ENCODE results near the gene TMEM121. TPM values are rescaled to one million over a fixed set of nuclear protein-coding genes. Genes with fewer than 3 reads are reported as not detected.
"Not testable (repeated sequence)": the region's sequence is repeated elsewhere in the genome, so short reads cannot be mapped to it uniquely, and the experiment has no call there.

Gene TMEM121
- total RNA-seq, 2 experiments from 2014 or later, result 0.21 to 0.25 TPM

DNA sequence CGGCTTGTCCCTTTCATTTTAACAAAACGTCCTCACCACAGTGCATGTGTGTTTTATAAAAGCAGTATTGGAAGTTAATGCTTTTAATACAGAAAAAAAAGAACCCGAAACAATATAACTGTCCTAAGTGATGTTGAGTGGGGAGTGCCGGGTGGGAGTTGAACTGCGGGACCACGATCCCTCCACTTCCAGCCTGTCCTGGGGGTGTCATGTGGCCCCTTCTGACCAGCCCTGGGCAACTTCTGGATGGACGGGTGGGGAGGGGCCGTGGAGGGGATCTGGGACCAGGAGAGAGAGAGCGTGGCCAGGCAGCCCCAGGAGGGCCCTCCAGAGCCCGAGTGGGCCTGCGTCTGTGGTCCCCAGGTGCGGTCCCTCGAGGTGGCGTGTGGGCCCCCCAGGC, 35.0 kb downstream of the TMEM121 start:
- H3K79me2 ChIP-seq (ENCODE audit: insufficient read depth, low read depth, low read length); POLR2A ChIA-PET; CTCF ChIA-PET (ENCODE audit: unreplicated experiment); H3K9me3 ChIP-seq (ENCODE audit: low read length); H4K20me1 ChIP-seq (ENCODE audit: insufficient read depth, low read length); BruUV-seq (replicated peaks); H3K4me3 ChIP-seq (ENCODE audit: low read depth, low read length, poor library complexity, severe bottlenecking); H2AFZ ChIP-seq (ENCODE audit: low read length); H3K9me2 ChIP-seq (ENCODE audit: insufficient read depth, low read length); H3K36me3 ChIP-seq (ENCODE audit: insufficient read depth, low read length); intact Hi-C loops (cut with micrococcal nuclease; ENCODE audit: unreplicated experiment): not testable (repeated sequence)
- TF ChIP-seq, protein P1, sequence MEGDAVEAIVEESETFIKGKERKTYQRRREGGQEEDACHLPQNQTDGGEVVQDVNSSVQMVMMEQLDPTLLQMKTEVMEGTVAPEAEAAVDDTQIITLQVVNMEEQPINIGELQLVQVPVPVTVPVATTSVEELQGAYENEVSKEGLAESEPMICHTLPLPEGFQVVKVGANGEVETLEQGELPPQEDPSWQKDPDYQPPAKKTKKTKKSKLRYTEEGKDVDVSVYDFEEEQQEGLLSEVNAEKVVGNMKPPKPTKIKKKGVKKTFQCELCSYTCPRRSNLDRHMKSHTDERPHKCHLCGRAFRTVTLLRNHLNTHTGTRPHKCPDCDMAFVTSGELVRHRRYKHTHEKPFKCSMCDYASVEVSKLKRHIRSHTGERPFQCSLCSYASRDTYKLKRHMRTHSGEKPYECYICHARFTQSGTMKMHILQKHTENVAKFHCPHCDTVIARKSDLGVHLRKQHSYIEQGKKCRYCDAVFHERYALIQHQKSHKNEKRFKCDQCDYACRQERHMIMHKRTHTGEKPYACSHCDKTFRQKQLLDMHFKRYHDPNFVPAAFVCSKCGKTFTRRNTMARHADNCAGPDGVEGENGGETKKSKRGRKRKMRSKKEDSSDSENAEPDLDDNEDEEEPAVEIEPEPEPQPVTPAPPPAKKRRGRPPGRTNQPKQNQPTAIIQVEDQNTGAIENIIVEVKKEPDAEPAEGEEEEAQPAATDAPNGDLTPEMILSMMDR (conservative IDR thresholded peaks at IDR 0.05; ENCODE audit: low read length), result 0 out of 2 replicates have a peak, but pooled peaks have one; percentile 20
- peak overlapping the region; percentile 95 for H3K27ac ChIP-seq (ENCODE audit: low read depth, low read length, poor library complexity, severe bottlenecking)
- H3K4me1 ChIP-seq (ENCODE audit: insufficient read depth, low read length, poor library complexity, severe bottlenecking), result peaks cover 61% of the 10 kb centered on the region
- DNase-seq (ENCODE audit: low spot score), result peak; percentile 35
- peak overlapping the region; percentile 58; the same call in 1 of the 2 replicates for H3K4me2 ChIP-seq (ENCODE audit: low read length)

DNA sequence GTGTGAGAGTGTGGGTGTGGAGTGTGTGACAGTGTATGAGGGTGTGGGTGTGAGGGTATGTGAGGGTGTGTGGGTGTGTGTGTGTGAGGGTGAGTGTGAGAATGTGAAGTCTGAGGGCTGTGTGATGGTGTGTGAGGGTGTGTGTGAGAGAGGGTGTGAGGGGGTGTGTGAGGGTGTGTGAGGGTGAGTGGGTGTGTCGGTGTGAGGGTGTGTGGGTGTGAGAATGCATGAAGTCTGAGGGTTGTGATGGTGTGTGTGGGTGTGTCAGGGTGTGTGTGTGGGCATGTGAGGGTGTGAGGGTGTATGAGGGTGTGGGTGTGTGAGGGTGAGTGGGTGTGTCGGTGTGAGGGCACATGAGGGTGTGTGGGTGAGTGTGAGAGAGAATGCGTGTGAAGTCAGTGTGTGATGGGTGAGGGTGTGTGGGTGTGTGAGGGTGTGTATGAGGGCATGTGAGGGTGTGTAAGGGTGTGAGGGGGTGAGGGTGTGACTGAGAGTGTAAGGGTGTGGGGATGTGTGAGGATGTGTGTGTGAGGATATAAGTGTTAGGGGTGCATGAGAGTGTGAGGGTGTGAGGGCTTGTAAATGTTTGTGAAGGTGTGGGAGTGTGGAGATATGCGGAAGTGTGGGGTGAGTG, 36.4 kb downstream of the TMEM121 start:
- Histone ChIP-seq H3K36me3 (ENCODE audit: insufficient read depth, low read length) (no peaks in the 10 kb centered on the region), H3K9me3 (ENCODE audit: low read length) (no peaks in the 10 kb centered on the region), H2AFZ (ENCODE audit: low read length) (no peak overlapping the region), H3K4me1 (ENCODE audit: insufficient read depth, low read length, poor library complexity, severe bottlenecking) (peaks cover 65% of the 10 kb centered on the region), H3K79me2 (ENCODE audit: insufficient read depth, low read depth, low read length) (peaks cover 8% of the 10 kb centered on the region; the same call in 1 of the 2 replicates), H3K4me2 (ENCODE audit: low read length) (peak overlapping the region; percentile 40; the same call in 1 of the 2 replicates), H4K20me1 (ENCODE audit: insufficient read depth, low read length) (no peaks in the 10 kb centered on the region), H3K9me2 (ENCODE audit: insufficient read depth, low read length) (no peaks in the 10 kb centered on the region), H3K27ac (ENCODE audit: low read depth, low read length, poor library complexity, severe bottlenecking) (peak overlapping the region; percentile 85), H3K4me3 (ENCODE audit: low read depth, low read length, poor library complexity, severe bottlenecking) (no peak overlapping the region)
- POLR2A ChIA-PET, result no interaction called here
- CTCF ChIA-PET (ENCODE audit: unreplicated experiment), result no interaction called here
- peak; percentile 25 for DNase-seq (ENCODE audit: low spot score)
- intact Hi-C loops (cut with micrococcal nuclease; ENCODE audit: unreplicated experiment), result no loop called here
- no peak for TF ChIP-seq EZH2phosphoT487 (IDR thresholded peaks at IDR 0.05; ENCODE audit: borderline replicate concordance, low read depth, low read length)
- TF ChIP-seq, protein P1 (conservative IDR thresholded peaks at IDR 0.05; ENCODE audit: low read length), result no peak
- no TSS peak for BruUV-seq (replicated peaks)

DNA sequence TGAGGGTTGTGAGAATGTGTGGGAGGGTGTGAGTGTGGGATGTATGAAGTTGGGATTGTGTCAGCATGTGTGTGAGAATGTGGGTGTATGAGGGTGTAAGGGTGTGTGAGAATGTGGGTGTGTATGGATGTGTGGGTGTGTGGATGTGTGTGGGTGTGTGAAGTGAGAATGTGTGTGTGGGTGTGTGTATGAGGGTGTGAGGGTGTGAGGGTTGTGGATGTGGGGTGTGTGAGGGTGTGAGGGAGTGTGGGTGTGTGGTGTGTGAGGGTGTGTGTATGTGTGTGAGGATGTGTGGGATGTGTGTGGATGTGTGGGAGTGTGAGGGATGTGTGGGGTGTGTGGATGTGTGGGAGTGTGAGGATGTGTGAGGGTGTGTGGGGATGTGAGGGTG, 37.0 kb downstream of the TMEM121 start:
- Histone ChIP-seq H3K4me2 (ENCODE audit: low read length) (no peak overlapping the region; the same call in 1 of the 2 replicates), H3K9me2 (ENCODE audit: insufficient read depth, low read length) (no peaks in the 10 kb centered on the region), H4K20me1 (ENCODE audit: insufficient read depth, low read length) (no peaks in the 10 kb centered on the region), H3K4me3 (ENCODE audit: low read depth, low read length, poor library complexity, severe bottlenecking) (no peak overlapping the region), H3K27ac (ENCODE audit: low read depth, low read length, poor library complexity, severe bottlenecking) (peak overlapping the region; percentile 85), H3K9me3 (ENCODE audit: low read length) (no peaks in the 10 kb centered on the region), H2AFZ (ENCODE audit: low read length) (no peak overlapping the region), H3K36me3 (ENCODE audit: insufficient read depth, low read length) (no peaks in the 10 kb centered on the region), H3K4me1 (ENCODE audit: insufficient read depth, low read length, poor library complexity, severe bottlenecking) (peaks cover 70% of the 10 kb centered on the region), H3K79me2 (ENCODE audit: insufficient read depth, low read depth, low read length) (peaks cover 8% of the 10 kb centered on the region; the same call in 1 of the 2 replicates)
- intact Hi-C loops (cut with micrococcal nuclease; ENCODE audit: unreplicated experiment), result no loop called here
- CTCF ChIA-PET (ENCODE audit: unreplicated experiment), result no interaction called here
- POLR2A ChIA-PET, result no interaction called here
- no TSS peak for BruUV-seq (replicated peaks)
- peak; percentile 4 for DNase-seq (ENCODE audit: low spot score)
- TF ChIP-seq, protein P1 (conservative IDR thresholded peaks at IDR 0.05; ENCODE audit: low read length), result no peak
- TF ChIP-seq EZH2phosphoT487 (IDR thresholded peaks at IDR 0.05; ENCODE audit: borderline replicate concordance, low read depth, low read length), result no peak

DNA sequence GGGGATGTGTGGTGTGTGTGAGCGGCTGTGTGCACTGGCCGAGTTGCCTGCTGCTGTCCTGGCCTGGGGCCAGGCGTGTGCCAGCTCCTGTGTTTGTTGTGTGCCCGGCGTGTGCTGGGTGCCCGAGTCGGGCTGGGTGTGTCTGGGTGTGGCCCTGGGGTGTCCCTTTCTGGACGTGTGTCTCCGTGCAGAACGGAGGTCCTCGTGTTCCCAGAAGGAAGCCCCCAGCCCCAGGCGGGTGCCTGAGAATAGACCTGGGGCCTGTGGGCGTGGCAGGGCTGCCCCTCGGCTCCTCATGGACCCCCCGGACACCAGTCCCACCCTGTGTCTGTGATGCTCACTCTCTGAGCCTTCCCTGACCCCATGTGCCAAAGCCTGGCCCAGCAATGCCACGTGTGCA, 38.2 kb downstream of the TMEM121 start:
- intact Hi-C loops (cut with micrococcal nuclease; ENCODE audit: unreplicated experiment); H3K4me3 ChIP-seq (ENCODE audit: low read depth, low read length, poor library complexity, severe bottlenecking); H2AFZ ChIP-seq (ENCODE audit: low read length); DNase-seq (ENCODE audit: low spot score); H3K9me2 ChIP-seq (ENCODE audit: insufficient read depth, low read length); POLR2A ChIA-PET; H3K9me3 ChIP-seq (ENCODE audit: low read length); CTCF ChIA-PET (ENCODE audit: unreplicated experiment); H3K36me3 ChIP-seq (ENCODE audit: insufficient read depth, low read length); H4K20me1 ChIP-seq (ENCODE audit: insufficient read depth, low read length); BruUV-seq (replicated peaks): not testable (repeated sequence)
- Histone ChIP-seq H3K4me2 (ENCODE audit: low read length) (0 out of 2 replicates have a peak overlapping the region, but pooled peaks have one; percentile 12), H3K27ac (ENCODE audit: low read depth, low read length, poor library complexity, severe bottlenecking) (peak overlapping the region; percentile 85), H3K79me2 (ENCODE audit: insufficient read depth, low read depth, low read length) (peaks cover 14% of the 10 kb centered on the region; the same call in 1 of the 2 replicates), H3K4me1 (ENCODE audit: insufficient read depth, low read length, poor library complexity, severe bottlenecking) (peaks cover 73% of the 10 kb centered on the region)
